ENCODE results near the gene XPC. TPM values are rescaled to one million over a fixed set of nuclear protein-coding genes. Genes with fewer than 3 reads are reported as not detected.

The XPC gene
- total RNA-seq, 1 experiment from 2014 or later: 34.9 TPM

GRCh38 chr3:14147066-14147435, 31.4 kb downstream of the XPC start:
- POLR2A ChIA-PET: interaction anchor here (1.4 kb wide), 1 partner anchor 251 kb away, joined by 3 read pairs; no protein-coding TSS in a partner anchor

GRCh38 chr3:14146381-14147065, 31.9 kb downstream of the XPC start:
- Mint-ChIP-seq H3K27me3 (ENCODE audit: low read depth) (no peaks in the 10 kb centered on the region), H3K36me3 (peaks cover 19% of the 10 kb centered on the region), H3K4me3 (no peak overlapping the region), H3K9me3 (no peaks in the 10 kb centered on the region), H3K4me1 (peaks cover 31% of the 10 kb centered on the region), H3K27ac (peak overlapping the region; percentile 59)
- POLR2A ChIA-PET: interaction anchor here (1.2 to 1.4 kb wide), 2 partner anchors 21 to 250 kb away, joined by 3 read pairs; partner anchors contain the start of genes CHCHD4 and TMEM43
- CTCF ChIA-PET: interaction anchor here (0.8 to 3.5 kb wide), 5 partner anchors 9 to 250 kb away, joined by 3 to 24 read pairs (median 4); partner anchors contain the start of genes CHCHD4, LSM3, TMEM43 and XPC
- DNase-seq (ENCODE audit: low spot score) (no peak), ATAC-seq (no peak)
- TF ChIP-seq PRRX2 (CRISPR knock-in tag; IDR thresholded peaks at IDR 0.05) (no peak), RORB (CRISPR knock-in tag; IDR thresholded peaks at IDR 0.05) (no peak), EMX1 (CRISPR knock-in tag; IDR thresholded peaks at IDR 0.05) (no peak), TCF7 (CRISPR knock-in tag; IDR thresholded peaks at IDR 0.05; ENCODE audit: low read depth) (no peak), ATF1 (CRISPR knock-in tag; IDR thresholded peaks at IDR 0.05) (no peak), ARID4B (CRISPR knock-in tag; IDR thresholded peaks at IDR 0.05; ENCODE audit: borderline replicate concordance) (no peak)
- TF ChIP-seq, protein P1, sequence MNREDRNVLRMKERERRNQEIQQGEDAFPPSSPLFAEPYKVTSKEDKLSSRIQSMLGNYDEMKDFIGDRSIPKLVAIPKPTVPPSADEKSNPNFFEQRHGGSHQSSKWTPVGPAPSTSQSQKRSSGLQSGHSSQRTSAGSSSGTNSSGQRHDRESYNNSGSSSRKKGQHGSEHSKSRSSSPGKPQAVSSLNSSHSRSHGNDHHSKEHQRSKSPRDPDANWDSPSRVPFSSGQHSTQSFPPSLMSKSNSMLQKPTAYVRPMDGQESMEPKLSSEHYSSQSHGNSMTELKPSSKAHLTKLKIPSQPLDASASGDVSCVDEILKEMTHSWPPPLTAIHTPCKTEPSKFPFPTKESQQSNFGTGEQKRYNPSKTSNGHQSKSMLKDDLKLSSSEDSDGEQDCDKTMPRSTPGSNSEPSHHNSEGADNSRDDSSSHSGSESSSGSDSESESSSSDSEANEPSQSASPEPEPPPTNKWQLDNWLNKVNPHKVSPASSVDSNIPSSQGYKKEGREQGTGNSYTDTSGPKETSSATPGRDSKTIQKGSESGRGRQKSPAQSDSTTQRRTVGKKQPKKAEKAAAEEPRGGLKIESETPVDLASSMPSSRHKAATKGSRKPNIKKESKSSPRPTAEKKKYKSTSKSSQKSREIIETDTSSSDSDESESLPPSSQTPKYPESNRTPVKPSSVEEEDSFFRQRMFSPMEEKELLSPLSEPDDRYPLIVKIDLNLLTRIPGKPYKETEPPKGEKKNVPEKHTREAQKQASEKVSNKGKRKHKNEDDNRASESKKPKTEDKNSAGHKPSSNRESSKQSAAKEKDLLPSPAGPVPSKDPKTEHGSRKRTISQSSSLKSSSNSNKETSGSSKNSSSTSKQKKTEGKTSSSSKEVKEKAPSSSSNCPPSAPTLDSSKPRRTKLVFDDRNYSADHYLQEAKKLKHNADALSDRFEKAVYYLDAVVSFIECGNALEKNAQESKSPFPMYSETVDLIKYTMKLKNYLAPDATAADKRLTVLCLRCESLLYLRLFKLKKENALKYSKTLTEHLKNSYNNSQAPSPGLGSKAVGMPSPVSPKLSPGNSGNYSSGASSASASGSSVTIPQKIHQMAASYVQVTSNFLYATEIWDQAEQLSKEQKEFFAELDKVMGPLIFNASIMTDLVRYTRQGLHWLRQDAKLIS (CRISPR knock-in tag; IDR thresholded peaks at IDR 0.05; ENCODE audit: borderline replicate concordance): no peak
- TF ChIP-seq, protein P2, sequence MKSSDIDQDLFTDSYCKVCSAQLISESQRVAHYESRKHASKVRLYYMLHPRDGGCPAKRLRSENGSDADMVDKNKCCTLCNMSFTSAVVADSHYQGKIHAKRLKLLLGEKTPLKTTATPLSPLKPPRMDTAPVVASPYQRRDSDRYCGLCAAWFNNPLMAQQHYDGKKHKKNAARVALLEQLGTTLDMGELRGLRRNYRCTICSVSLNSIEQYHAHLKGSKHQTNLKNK (CRISPR knock-in tag; IDR thresholded peaks at IDR 0.05): no peak

More at GRCh38 chr3:14147066-14147435, 31.4 kb downstream of the XPC start:
- no peaks in the 10 kb centered on the region for H3K9me3 Mint-ChIP-seq
- H3K4me3 Mint-ChIP-seq: no peak overlapping the region
- DNase-seq (ENCODE audit: low spot score): no peak
- CTCF ChIA-PET: interaction anchor here (1.4 to 3.5 kb wide), 2 partner anchors 31 to 251 kb away, joined by 4 to 24 read pairs; partner anchors contain the start of genes LSM3 and XPC
- H3K27ac Mint-ChIP-seq: peak overlapping the region; percentile 91; the same call in 1 of the 2 replicates
- H3K4me1 Mint-ChIP-seq: peaks cover 31% of the 10 kb centered on the region
- H3K36me3 Mint-ChIP-seq: peaks cover 15% of the 10 kb centered on the region
- H3K27me3 Mint-ChIP-seq (ENCODE audit: low read depth): no peaks in the 10 kb centered on the region
- ATAC-seq: no peak
- no peak for TF ChIP-seq ATF2 (CRISPR knock-in tag; IDR thresholded peaks at IDR 0.05; ENCODE audit: borderline replicate concordance, low read depth)
- TF ChIP-seq ZNF263 (CRISPR knock-in tag; IDR thresholded peaks at IDR 0.05; ENCODE audit: low read depth): no peak
- no peak for TF ChIP-seq NFATC4 (CRISPR knock-in tag; IDR thresholded peaks at IDR 0.05)
- TF ChIP-seq ZSCAN18 (CRISPR knock-in tag; IDR thresholded peaks at IDR 0.05): no peak
- no peak for TF ChIP-seq CBFB (CRISPR knock-in tag; IDR thresholded peaks at IDR 0.05; ENCODE audit: low read depth)
- no peak for TF ChIP-seq RORB (CRISPR knock-in tag; IDR thresholded peaks at IDR 0.05)
- TF ChIP-seq MYBL2 (CRISPR knock-in tag; IDR thresholded peaks at IDR 0.05): no peak
- TF ChIP-seq, protein P3, sequence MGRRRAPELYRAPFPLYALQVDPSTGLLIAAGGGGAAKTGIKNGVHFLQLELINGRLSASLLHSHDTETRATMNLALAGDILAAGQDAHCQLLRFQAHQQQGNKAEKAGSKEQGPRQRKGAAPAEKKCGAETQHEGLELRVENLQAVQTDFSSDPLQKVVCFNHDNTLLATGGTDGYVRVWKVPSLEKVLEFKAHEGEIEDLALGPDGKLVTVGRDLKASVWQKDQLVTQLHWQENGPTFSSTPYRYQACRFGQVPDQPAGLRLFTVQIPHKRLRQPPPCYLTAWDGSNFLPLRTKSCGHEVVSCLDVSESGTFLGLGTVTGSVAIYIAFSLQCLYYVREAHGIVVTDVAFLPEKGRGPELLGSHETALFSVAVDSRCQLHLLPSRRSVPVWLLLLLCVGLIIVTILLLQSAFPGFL (CRISPR knock-in tag; IDR thresholded peaks at IDR 0.05; ENCODE audit: borderline replicate concordance): no peak
- TF ChIP-seq TCF7 (CRISPR knock-in tag; IDR thresholded peaks at IDR 0.05; ENCODE audit: low read depth): no peak
- TF ChIP-seq TP53 (CRISPR knock-in tag; IDR thresholded peaks at IDR 0.05): no peak
- TF ChIP-seq, protein P4, sequence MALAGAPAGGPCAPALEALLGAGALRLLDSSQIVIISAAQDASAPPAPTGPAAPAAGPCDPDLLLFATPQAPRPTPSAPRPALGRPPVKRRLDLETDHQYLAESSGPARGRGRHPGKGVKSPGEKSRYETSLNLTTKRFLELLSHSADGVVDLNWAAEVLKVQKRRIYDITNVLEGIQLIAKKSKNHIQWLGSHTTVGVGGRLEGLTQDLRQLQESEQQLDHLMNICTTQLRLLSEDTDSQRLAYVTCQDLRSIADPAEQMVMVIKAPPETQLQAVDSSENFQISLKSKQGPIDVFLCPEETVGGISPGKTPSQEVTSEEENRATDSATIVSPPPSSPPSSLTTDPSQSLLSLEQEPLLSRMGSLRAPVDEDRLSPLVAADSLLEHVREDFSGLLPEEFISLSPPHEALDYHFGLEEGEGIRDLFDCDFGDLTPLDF (CRISPR knock-in tag; IDR thresholded peaks at IDR 0.05): no peak
- TF ChIP-seq SMAD4 (CRISPR knock-in tag; IDR thresholded peaks at IDR 0.05): no peak

Data from WTC11 (cell line).